NCI-H2029 (cell line): ENCODE data around the gene LY6G6C.

ENCODE experiments used
- DNase-seq: peaks from one replicate; lab custom pipeline; 2025; lab: John Stamatoyannopoulos, UW

The LY6G6C gene

DNA sequence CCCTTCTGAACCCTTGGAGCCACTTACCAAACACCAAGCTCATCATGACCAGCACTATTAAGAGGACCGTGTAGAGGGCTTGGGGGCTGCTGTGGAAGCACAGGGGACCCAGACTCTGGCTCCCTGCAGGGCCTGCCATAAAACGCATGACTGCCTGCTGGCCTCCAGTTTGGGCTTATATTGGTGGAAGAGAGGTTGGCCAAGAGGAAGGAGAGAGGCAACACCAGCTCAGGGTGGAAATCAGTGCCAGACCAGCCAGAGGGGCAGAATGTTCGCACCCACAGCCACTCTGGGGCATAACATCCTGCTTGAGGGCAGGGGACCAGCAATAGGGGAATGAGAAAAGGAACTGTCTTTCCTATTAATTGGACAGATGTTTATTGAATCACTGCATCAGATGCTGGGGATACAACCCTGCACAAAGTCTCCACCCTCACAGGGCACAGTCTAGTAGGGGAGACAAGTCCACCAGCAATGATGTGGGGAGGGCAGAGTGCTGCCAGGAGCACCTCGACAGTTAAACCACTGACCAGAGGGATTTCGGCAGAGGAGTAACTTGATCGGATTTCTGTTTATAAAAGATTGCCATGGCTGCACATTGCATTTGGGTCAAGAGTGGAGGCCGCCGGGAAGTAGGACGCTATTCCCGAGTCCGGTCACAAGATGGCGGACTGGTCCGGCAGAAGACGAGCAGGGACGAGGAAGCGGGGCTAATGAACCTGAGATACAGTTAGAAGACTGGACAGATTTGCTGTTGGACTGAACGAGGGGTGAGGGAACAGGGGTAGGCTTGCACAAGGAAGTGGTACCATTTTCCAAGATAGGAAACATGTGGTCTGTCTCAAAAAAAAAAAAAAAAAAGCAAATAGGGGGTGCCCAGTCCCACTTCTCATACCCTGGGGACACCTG lies 41.1 kb downstream of the LY6G6C start, which contains the start of gene LY6G5C:
Gene LY6G5C (minus strand): TSS at position 842 of the 909 bp plus-strand sequence. CDS start 694 bp downstream, at position 148.
- DNase-seq: peak; percentile 87

DNA sequence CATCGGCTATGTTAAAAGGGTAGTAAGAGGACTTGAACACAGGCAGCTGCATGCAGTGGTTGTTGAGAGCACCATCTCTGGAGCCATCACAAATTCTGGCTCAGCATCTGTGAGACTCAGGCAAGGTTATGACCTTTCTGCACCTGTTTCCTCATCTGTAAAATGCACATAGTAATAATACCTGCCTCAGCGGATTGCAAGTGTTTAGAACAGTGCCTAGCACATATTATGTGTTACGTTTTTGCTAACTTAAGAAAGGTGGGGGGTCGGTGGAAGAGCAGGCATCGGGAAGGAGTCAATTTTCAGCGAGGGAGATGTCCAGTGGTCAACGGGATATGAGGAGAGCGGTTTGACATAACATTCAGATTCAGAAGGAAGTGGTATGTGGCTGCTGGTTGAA lies 43.6 kb downstream of the LY6G6C start:
- no peak for DNase-seq

DNA sequence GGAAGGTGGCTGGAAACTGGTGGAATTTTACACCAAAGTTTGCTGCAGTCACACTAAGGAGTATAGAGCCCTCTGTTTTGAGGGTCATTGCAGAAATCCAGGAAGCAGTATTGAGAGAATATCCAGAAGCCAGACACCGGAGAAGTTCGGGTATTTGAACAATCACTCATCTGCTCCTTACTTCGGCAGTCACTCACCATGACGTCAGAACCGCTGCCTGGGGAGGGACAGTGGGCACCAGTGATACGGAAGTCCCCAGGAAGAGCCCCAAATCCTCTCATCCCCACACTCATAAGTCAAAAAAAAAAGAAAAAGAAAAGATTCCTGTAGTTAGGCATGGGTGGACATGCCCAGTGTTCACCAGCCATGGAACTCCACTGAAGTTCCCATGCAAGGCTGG lies 44.6 kb downstream of the LY6G6C start:
- no peak for DNase-seq

DNA sequence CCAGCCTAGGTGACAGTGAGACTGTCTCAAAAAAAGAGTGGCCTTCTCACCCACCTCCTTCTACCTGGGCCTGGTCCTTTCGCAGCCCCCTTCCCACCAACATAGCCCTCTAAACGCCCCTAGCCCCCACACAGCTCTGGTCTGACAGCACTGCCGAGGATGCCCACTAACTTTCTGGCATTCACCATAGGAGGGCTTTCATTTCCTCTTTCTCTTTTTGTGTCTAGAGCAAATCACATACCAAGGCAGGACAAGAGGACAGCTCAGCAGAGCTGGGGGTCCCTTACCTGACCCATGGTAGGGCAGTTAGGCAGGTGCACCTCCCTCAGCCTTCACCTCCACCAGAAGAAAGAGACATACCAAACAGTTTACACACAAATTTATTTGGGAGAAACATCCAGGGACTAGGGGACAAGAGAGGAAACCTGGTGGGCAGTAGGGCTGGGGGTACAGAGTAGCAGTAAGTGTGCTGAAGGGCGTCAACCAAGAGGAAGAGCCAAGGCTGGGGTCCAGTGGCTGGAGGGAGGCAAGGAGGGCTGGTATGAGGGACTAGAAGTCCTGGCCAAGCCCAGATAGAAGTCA lies 45.1 kb downstream of the LY6G6C start:
- DNase-seq: no peak

DNA sequence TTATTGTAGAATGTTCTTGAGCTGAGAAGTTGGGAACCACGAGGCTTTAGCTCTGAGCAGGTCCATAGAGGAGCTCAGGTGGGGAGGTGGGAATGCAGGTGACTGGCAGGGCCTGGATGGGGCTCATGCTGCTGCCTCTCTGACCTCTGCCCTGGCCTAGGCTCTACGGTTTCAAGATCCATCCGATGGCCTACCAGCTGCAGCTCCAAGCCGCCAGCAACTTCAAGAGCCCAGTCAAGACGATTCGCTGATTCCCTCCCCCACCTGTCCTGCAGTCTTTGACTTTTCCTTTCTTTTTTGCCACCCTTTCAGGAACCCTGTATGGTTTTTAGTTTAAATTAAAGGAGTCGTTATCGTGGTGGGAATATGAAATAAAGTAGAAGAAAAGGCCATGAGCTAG lies 51.9 kb downstream of the LY6G6C start, which contains the start of gene LY6G5B:
Gene LY6G5B (plus strand): TSS at position 301 of the 400 bp plus-strand sequence. CDS start 975 bp downstream, outside the sequence.
- no peak for DNase-seq
